Heart right ventricle (tissue), 16 donors: Measurements from ENCODE around the gene TAS2R42. TPM values are rescaled to one million over a fixed set of nuclear protein-coding genes. Genes with fewer than 3 reads are reported as not detected.

ENCODE experiments used
- ATAC-seq, 8 donors: fragments of 200-7000 bp; cut with Tn5 transposase; one replicate each; pipeline ENCODE4 v1.9.1; 2020; ENCODE audit warnings: mild to moderate bottlenecking in 8 of 8, moderate library complexity in 8 of 8, moderate number of reproducible peaks in 1 of 8
- DNase-seq, 2 donors: peaks; one replicate each; pipeline ENCODE4 v3.0.0-alpha.2; 2020
- H3K27ac ChIP-seq, 10 donors: fragments of 200-600 bp; sonication (generic) in 2 of 10; one replicate each; pipeline versions ENCODE4 v1.5.0 to v1.8.0; 2020 to 2022; ENCODE audit warnings: mild to moderate bottlenecking in 3 of 10
- H3K27me3 ChIP-seq, 7 donors: fragments of 200-600 bp; one replicate each; pipeline ENCODE4 v1.8.0; 2021 to 2022; ENCODE audit warnings: mild to moderate bottlenecking in 2 of 7
- H3K36me3 ChIP-seq, 9 donors: fragments of 200-600 bp; sonication (generic) in 1 of 9; one replicate each; pipeline versions ENCODE4 v1.5.0 to v1.8.0; 2020 to 2022; ENCODE audit warnings: mild to moderate bottlenecking in 2 of 9
- H3K4me1 ChIP-seq, 9 donors: fragments of 200-600 bp; sonication (generic) in 1 of 9; one replicate each; pipeline versions ENCODE4 v1.5.0 to v1.8.0; 2020 to 2022; ENCODE audit warnings: mild to moderate bottlenecking in 4 of 9
- H3K4me3 ChIP-seq, 10 donors: fragments of 200-600 bp; sonication (generic) in 2 of 10; one replicate each; pipeline versions ENCODE4 v1.5.0 to v1.8.0; 2020 to 2022; ENCODE audit warnings: mild to moderate bottlenecking in 7 of 10, moderate library complexity in 2 of 10
- H3K9me3 ChIP-seq, 11 donors: fragments of 200-600 bp in 10 of 11; sonication (generic) in 2 of 11; one replicate each; pipeline versions ENCODE4 v1.5.0 to v1.8.0; 2013 to 2022; ENCODE audit warnings: mild to moderate bottlenecking in 2 of 11, control low read depth in 1 of 11, moderate library complexity in 1 of 11
- WGBS, 2 donors: extraction: QIAGEN DNeasy Blood & Tissue Kit; methylation state at CpG; one replicate each; pipeline ENCODE4 v1.1.7; 2013; ENCODE audit warnings: inconsistent platforms in 1 of 2; 5-methylcytosine and 5-hydroxymethylcytosine counted together
- intact Hi-C, 10 donors: fragments of 100-400 bp; cut with DNase I; formaldehyde crosslinking; loops; one replicate each; pipeline versions ENCODE4 v1.11.1 to v1.14.2; 2022
- polyA plus RNA-seq, 2 donors: library from polyadenylated mRNA; stranded (reverse); fragments of 200-250 nt; gene quantifications; one replicate each; pipeline ENCODE4 v1.2.3, GENCODE V29; 2013
- total RNA-seq, 10 donors: library from RNA; stranded (reverse); fragmentation: NEBNext Ultra II Directional in 3 of 10; extraction: Animal tissue kit (Norgen Biotek cat#: 25700) in 3 of 10; gene quantifications; one replicate each; pipeline versions ENCODE4 v1.2.1 to v1.2.4, GENCODE V29; 2021 to 2023
- TF ChIP-seq, protein P1 (sequence below), 9 donors: fragments of 200-600 bp; sonication (generic) in 2 of 9; IDR thresholded peaks; one replicate each; pipeline versions ENCODE4 v1.5.0 to v1.8.0; 2021 to 2022; ENCODE audit warnings: antibody characterized with exemption in 9 of 9, mild to moderate bottlenecking in 5 of 9, moderate library complexity in 1 of 9
- donor health status: Arrhythmogenic right ventricular cardiomyopathy.
- donor health status: ischemic (EF 13 %, LVEDD 7.1; RV severe dilation, severe dysfunction).
- donor health status: healthy with polysubstance abuse.
- donor health status: DM: no; HTN: yes; CAD: no.
- donor health status: DM: no; HTN: no; CAD: no.
- donor health status: ischemic (EF 25% LVEDD 6.9; RV normal size, moderate dysfunction).
- donor health status: ischemic (EF 25% LVEDD 5.7; RV mildly dilated, moderate dysfunction).
- donor health status: healthy.
- donor health status: DM: yes; HTN: yes; CAD: no.
- donor health status: Ischemic cardiomyopathy.
- donor health status: ischemic (EF 35%, LVEDD 5.7; RV mildly dilated, moderate dysfunction).
- donor health status: nonischemic (EF 11% LVEDD 7.7; RV severe dilation, severe dysfunction).
- donor health status: DM: yes; HTN: yes; CAD: no.
- donor health status: PGD.
- donor health status: ischemic (EF 29% LVEDD 5.4; RV normal size, mild dysfunction).
- donor health status: nonischemic (EF 23%, LVEDD 6.1; RV moderate dilation, normal function).

TAS2R42 gene
- total and polyA plus RNA-seq, 12 donors: not detected

DNA sequence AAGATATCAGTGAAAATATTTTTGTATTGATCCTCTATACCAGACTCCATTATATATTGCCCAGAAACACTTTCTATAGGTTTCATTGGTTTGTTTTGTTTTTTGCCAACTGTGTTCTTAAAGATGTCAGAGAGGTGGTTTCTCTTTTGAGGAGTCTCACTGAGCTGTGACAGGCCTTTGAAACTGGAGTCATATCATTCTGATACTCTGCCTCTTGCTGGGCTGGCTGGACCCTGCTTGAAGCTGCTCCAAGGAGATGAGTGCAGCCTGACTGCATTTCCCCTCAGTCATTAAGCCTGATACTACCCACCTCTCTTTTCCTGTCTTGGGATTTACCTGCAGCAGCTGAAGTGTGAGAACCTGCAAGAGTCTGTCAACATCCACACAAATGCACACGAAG, 35.9 kb downstream of the TAS2R42 start:
- DNase-seq (no peak), ATAC-seq (no peak)
- H3K4me1 ChIP-seq: peaks cover 0 to 6% (median 0%) of the 10 kb centered on the region in 9 donors
- H3K27ac ChIP-seq: no peak overlapping the region
- 41 to 43% methylated on average over 1 of the region's 1 CpG for WGBS, 2 donors
- peaks cover 0 to 16% (median 0%) of the 10 kb centered on the region in 11 donors for H3K9me3 ChIP-seq
- peaks cover 0 to 14% (median 0%) of the 10 kb centered on the region in 9 donors for H3K36me3 ChIP-seq
- no peak overlapping the region for H3K4me3 ChIP-seq
- TF ChIP-seq, protein P1, sequence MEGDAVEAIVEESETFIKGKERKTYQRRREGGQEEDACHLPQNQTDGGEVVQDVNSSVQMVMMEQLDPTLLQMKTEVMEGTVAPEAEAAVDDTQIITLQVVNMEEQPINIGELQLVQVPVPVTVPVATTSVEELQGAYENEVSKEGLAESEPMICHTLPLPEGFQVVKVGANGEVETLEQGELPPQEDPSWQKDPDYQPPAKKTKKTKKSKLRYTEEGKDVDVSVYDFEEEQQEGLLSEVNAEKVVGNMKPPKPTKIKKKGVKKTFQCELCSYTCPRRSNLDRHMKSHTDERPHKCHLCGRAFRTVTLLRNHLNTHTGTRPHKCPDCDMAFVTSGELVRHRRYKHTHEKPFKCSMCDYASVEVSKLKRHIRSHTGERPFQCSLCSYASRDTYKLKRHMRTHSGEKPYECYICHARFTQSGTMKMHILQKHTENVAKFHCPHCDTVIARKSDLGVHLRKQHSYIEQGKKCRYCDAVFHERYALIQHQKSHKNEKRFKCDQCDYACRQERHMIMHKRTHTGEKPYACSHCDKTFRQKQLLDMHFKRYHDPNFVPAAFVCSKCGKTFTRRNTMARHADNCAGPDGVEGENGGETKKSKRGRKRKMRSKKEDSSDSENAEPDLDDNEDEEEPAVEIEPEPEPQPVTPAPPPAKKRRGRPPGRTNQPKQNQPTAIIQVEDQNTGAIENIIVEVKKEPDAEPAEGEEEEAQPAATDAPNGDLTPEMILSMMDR (IDR thresholded peaks at IDR 0.05): no peak
- intact Hi-C loops: no loop called here
- no peaks in the 10 kb centered on the region for H3K27me3 ChIP-seq

DNA sequence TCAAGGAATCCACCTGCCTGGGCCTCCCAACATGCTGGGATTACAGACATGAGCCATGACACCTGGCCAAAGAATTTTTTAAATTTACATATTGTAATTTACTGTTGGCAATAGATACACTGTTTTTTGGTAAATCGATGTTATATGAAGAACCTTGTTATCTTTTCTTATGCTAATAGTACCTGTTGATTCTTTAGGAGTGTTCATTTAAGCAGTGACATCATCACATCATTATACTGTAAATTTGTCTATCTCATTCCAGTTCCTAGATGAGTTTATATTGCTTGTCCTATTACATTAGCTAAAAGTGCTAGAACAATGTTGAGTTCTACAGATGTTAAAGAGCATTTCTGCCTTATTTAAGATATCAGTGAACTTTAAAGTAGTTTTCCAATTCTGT, 39.3 kb downstream of the TAS2R42 start:
- 97 to 100% methylated on average over 1 of the region's 1 CpG for WGBS, 2 donors
- Histone ChIP-seq H3K9me3 (peaks cover 0 to 28% (median 0%) of the 10 kb centered on the region in 11 donors), H3K36me3 (peaks cover 0 to 10% (median 0%) of the 10 kb centered on the region in 9 donors), H3K27me3 (no peaks in the 10 kb centered on the region), H3K4me3 (no peak overlapping the region), H3K27ac (no peak overlapping the region), H3K4me1 (peaks cover 0 to 6% (median 0%) of the 10 kb centered on the region in 9 donors)
- no peak for DNase-seq
- TF ChIP-seq, protein P1 (IDR thresholded peaks at IDR 0.05): no peak
- intact Hi-C loops: no loop called here
- ATAC-seq: no peak

DNA sequence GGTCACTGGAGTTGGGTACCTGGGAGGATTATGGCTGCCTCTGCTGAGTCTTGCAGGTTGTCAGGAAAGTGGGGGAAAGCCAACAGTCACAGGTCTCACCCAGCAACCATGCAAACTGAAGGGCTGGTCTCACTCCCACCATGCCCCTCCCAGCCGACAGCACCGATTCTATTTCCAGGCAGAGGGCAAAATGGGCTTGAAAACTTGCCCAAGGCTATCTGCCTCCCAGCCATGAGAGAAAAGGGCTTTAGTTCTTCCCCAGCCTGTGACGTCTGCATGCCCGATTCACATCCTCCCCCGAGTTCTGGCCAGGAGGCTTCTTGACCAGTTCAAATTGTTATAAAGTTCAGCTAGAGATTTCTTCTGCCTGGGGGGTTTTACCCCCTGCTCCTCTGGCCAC, 42.4 kb downstream of the TAS2R42 start:
- ATAC-seq: no peak
- 79 to 93% methylated on average over 5 of the region's 5 CpGs for WGBS, 2 donors
- peaks cover 0 to 31% (median 0%) of the 10 kb centered on the region in 11 donors for H3K9me3 ChIP-seq

DNA sequence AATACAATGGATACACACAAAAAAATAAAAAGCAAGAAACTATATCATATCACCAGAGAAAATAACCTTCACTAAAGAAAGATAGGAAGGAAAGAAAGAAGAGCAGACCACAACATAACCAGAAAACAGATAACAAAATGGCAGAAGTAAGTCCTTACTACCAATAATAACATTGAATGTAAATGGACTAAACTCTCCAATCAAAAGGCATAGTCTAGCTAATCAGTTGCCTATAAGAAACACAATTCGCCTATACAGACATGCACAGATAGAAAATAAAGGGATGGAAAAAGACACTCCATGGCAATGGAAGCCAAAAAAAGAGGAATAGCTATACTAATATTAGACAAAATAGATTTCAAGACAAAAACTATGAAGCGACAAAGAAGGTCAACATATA, 43.4 kb downstream of the TAS2R42 start:
- no peak for DNase-seq
- H3K4me1 ChIP-seq: no peaks in the 10 kb centered on the region
- no peak overlapping the region for H3K27ac ChIP-seq
- ATAC-seq: no peak
- WGBS, 2 donors: 49 to 75% methylated on average over 2 of the region's 2 CpGs
- H3K4me3 ChIP-seq: no peak overlapping the region
- H3K9me3 ChIP-seq: peaks cover 0 to 31% (median 0%) of the 10 kb centered on the region in 11 donors
- intact Hi-C loops: no loop called here
- no peaks in the 10 kb centered on the region for H3K36me3 ChIP-seq
- H3K27me3 ChIP-seq: no peaks in the 10 kb centered on the region
- TF ChIP-seq, protein P1 (IDR thresholded peaks at IDR 0.05): no peak

More for the DNA sequence above, 42.4 kb downstream of the TAS2R42 start:
- Histone ChIP-seq H3K4me3 (no peak overlapping the region), H3K4me1 (no peaks in the 10 kb centered on the region), H3K27ac (no peak overlapping the region), H3K36me3 (no peaks in the 10 kb centered on the region), H3K27me3 (no peaks in the 10 kb centered on the region)
- intact Hi-C loops: no loop called here
- DNase-seq: no peak
- TF ChIP-seq, protein P1 (IDR thresholded peaks at IDR 0.05): no peak
